A673 (cell line): ENCODE results near the gene MAPKAPK2.

Experiments used
- EZH2 ChIP-seq: fragments of 200-600 bp; sonication (generic); IDR thresholded peaks from 2 replicates; pipeline ENCODE4 v1.6.1; 2017; ENCODE audit warnings: borderline replicate concordance, low read depth, mild to moderate bottlenecking, mixed read lengths, antibody characterized with exemption, low read length; ENCODE audit not compliant: poor library complexity, severe bottlenecking
- TF ChIP-seq, protein P1 (sequence below): fragments of 300-800, 200-600 bp; sonication (generic); conservative IDR thresholded peaks from 2 replicates; pipeline ENCODE4 v1.5.1; 2017; ENCODE audit warnings: low read depth, mild to moderate bottlenecking, antibody characterized with exemption, low read length, moderate library complexity, mixed read lengths

- TF ChIP-seq, protein P1, sequence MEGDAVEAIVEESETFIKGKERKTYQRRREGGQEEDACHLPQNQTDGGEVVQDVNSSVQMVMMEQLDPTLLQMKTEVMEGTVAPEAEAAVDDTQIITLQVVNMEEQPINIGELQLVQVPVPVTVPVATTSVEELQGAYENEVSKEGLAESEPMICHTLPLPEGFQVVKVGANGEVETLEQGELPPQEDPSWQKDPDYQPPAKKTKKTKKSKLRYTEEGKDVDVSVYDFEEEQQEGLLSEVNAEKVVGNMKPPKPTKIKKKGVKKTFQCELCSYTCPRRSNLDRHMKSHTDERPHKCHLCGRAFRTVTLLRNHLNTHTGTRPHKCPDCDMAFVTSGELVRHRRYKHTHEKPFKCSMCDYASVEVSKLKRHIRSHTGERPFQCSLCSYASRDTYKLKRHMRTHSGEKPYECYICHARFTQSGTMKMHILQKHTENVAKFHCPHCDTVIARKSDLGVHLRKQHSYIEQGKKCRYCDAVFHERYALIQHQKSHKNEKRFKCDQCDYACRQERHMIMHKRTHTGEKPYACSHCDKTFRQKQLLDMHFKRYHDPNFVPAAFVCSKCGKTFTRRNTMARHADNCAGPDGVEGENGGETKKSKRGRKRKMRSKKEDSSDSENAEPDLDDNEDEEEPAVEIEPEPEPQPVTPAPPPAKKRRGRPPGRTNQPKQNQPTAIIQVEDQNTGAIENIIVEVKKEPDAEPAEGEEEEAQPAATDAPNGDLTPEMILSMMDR, result no peak
- TF ChIP-seq EZH2, result no peak
These were observed 30.8 kb upstream of the MAPKAPK2 start for GRCh38 chr1:206653715-206654459.
